Measurements from ENCODE around the gene SLC4A1. TPM values are rescaled to one million over a fixed set of nuclear protein-coding genes. Genes with fewer than 3 reads are reported as not detected.

SLC4A1 gene
- total and polyA plus RNA-seq, 2 of the 13 experiments (the other 11 are each of a cell fraction or from before 2014, with no cell fraction given) = not detected

- DNase-seq (ENCODE audit: low spot score) (no peak), ATAC-seq (no peak), FAIRE-seq (no peak)
- Histone ChIP-seq H3K4me2 (ENCODE audit: low read depth, low read length) (no peak overlapping the region), H2AFZ (ENCODE audit: low read length) (no peak overlapping the region), H3K9ac (ENCODE audit: insufficient read depth, low read depth, low read length) (no peak overlapping the region), H3K27ac (ENCODE audit: extremely low read length, insufficient read depth, low read length) (no peak overlapping the region), H4K20me1 (ENCODE audit: insufficient read depth, low read length) (no peaks in the 10 kb centered on the region), H3K4me1 (ENCODE audit: insufficient read depth, low read length) (peaks cover 54% of the 10 kb centered on the region), H3K79me2 (ENCODE audit: insufficient read depth, low read length) (no peaks in the 10 kb centered on the region), H3K4me3 (replicated peaks in 1 of 3; ENCODE audit: insufficient read depth in 1 of 3, low read depth in 2 of 3, low read length in 3 of 3) (no peak overlapping the region), H3K9me3 (ENCODE audit: low read length) (no peaks in the 10 kb centered on the region), H3K27me3 (ENCODE audit: control insufficient read depth in 1 of 2, insufficient read depth in 2 of 2, low read length in 2 of 2) (peaks cover 7 to 40% of the 10 kb centered on the region in 2 experiments; a peak in 4 of 5 replicates), H3K36me3 (replicated peaks in 1 of 2; ENCODE audit: control insufficient read depth in 1 of 2, insufficient read depth in 2 of 2, low read length in 2 of 2) (no peaks in the 10 kb centered on the region)
- ChIA-PET POLR2A (no interaction called here), CTCF (ENCODE audit: low intra/inter-chr PET ratio, low total read pairs) (no interaction called here)
- intact Hi-C loops (cut with micrococcal nuclease; ENCODE audit: unreplicated experiment) (no loop called here), in situ Hi-C loops (cut with HindIII; ENCODE audit: extremely low pct_ligation_motif_present, low pct_unique_long_range_greater_than_20kb) (no loop called here)
- WGBS (ENCODE audit: low lambda C conversion rate) = 14% methylated on average over 2 of the region's 2 CpGs
- TF ChIP-seq DR1 (CRISPR knock-in tag; IDR thresholded peaks at IDR 0.05) (no peak), HMG20A (CRISPR knock-in tag; IDR thresholded peaks at IDR 0.05; ENCODE audit: borderline replicate concordance) (no peak)
- no TSS peak for BruUV-seq (replicated peaks)
These were observed 42.3 kb upstream of the SLC4A1 start for GRCh38 chr17:44310188-44310587.

- in situ Hi-C loops (cut with HindIII; ENCODE audit: extremely low pct_ligation_motif_present, low pct_unique_long_range_greater_than_20kb) = no loop called here
- ChIA-PET POLR2A (no interaction called here), CTCF (ENCODE audit: low intra/inter-chr PET ratio, low total read pairs) (no interaction called here)
- no peaks in the 10 kb centered on the region for H4K20me1 ChIP-seq (ENCODE audit: insufficient read depth, low read length)
- DNase-seq (ENCODE audit: low spot score) (no peak), ATAC-seq (no peak), FAIRE-seq (no peak)
- TF ChIP-seq GABPB1 (CRISPR knock-in tag; IDR thresholded peaks at IDR 0.05) (no peak), MTA1 (CRISPR knock-in tag; IDR thresholded peaks at IDR 0.05; ENCODE audit: borderline replicate concordance) (0 out of 2 replicates have a peak, but pooled peaks have one; percentile 18)
- no peak overlapping the region for H3K27ac ChIP-seq (ENCODE audit: extremely low read length, insufficient read depth, low read length)
- H2AFZ ChIP-seq (ENCODE audit: low read length) = no peak overlapping the region
- H3K4me3 ChIP-seq (replicated peaks in 1 of 3; ENCODE audit: insufficient read depth in 1 of 3, low read depth in 2 of 3, low read length in 3 of 3) = no peak overlapping the region
- BruUV-seq (replicated peaks) = no TSS peak
- H3K79me2 ChIP-seq (ENCODE audit: insufficient read depth, low read length) = no peaks in the 10 kb centered on the region
- H3K36me3 ChIP-seq (replicated peaks in 1 of 2; ENCODE audit: control insufficient read depth in 1 of 2, insufficient read depth in 2 of 2, low read length in 2 of 2) = no peaks in the 10 kb centered on the region
- 12% methylated on average over 5 of the region's 5 CpGs for WGBS (ENCODE audit: low lambda C conversion rate)
- peaks cover 54% of the 10 kb centered on the region for H3K4me1 ChIP-seq (ENCODE audit: insufficient read depth, low read length)
- no peak overlapping the region for H3K4me2 ChIP-seq (ENCODE audit: low read depth, low read length)
- intact Hi-C loops (cut with micrococcal nuclease; ENCODE audit: unreplicated experiment) = no loop called here
- H3K9ac ChIP-seq (ENCODE audit: insufficient read depth, low read depth, low read length) = no peak overlapping the region
- H3K9me3 ChIP-seq (ENCODE audit: low read length) = no peaks in the 10 kb centered on the region
- H3K27me3 ChIP-seq (ENCODE audit: control insufficient read depth in 1 of 2, insufficient read depth in 2 of 2, low read length in 2 of 2) = peaks cover 3 to 34% of the 10 kb centered on the region in 2 experiments; a peak in 4 of 5 replicates
These were observed 41.5 kb upstream of the SLC4A1 start for GRCh38 chr17:44309472-44309871.
